NB4 (cell line): ENCODE measurements around the gene CHST5.
"Not testable (repeated sequence)": the region's sequence is repeated elsewhere in the genome, so short reads cannot be mapped to it uniquely, and the experiment has no call there.

Source experiments
- DNase-seq: peaks from one replicate; pipeline ENCODE4 v3.0.0; 2010; ENCODE audit warnings: low read depth
- H3K4me3 ChIP-seq: one replicate; pipeline ENCODE4 v1.5.1; 2011; ENCODE audit warnings: mild to moderate bottlenecking, low read depth, low read length, moderate library complexity
- CTCF ChIP-seq: IDR thresholded peaks from one replicate; pipeline ENCODE4 v1.5.1; 2012; ENCODE audit warnings: low read depth, low read length
- MYC ChIP-seq: IDR thresholded peaks from 2 replicates; pipeline ENCODE4 v1.6.1; 2011; ENCODE audit warnings: low read depth, low read length
- POLR2A ChIP-seq: IDR thresholded peaks from 2 replicates; pipeline ENCODE4 v1.6.1; 2011; ENCODE audit warnings: mild to moderate bottlenecking; ENCODE audit not compliant: insufficient read length; ENCODE audit errors: extremely low read depth
- TF ChIP-seq, protein P1 (sequence below): IDR thresholded peaks from 2 replicates; pipeline ENCODE4 v1.6.1; 2011; ENCODE audit warnings: low read depth, low read length

Gene CHST5

DNA sequence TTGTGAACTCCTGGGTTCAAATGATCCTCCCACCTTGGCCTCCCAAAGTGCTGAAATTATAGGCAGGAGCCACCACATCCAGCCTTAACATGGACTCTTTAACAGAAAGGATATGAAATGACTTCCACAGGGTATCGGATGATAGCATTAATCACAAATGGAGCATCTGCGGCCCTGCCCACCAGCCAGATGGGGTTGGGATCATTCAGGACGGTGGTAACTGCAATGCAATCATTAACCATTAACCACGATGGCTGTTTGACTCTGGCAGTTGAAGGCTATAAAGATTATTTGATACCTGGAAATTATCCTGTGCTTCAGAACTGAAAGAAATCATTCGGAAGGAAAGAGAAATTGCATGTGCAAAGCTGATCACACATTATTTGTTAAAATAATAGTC lies 5.3 kb upstream of the CHST5 start:
- no peak for DNase-seq
- TF ChIP-seq MYC (no peak), POLR2A (no peak), CTCF (no peak)
- TF ChIP-seq, protein P1, sequence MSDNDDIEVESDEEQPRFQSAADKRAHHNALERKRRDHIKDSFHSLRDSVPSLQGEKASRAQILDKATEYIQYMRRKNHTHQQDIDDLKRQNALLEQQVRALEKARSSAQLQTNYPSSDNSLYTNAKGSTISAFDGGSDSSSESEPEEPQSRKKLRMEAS: no peak
- H3K4me3 ChIP-seq: no peak overlapping the region

- not testable (repeated sequence) for H3K4me3 ChIP-seq, DNase-seq
Observed at GRCh38 chr16:75538882-75539565, 3.1 kb upstream of the CHST5 start.

- no peak for TF ChIP-seq CTCF
- TF ChIP-seq MYC: no peak
- TF ChIP-seq, protein P1: no peak
- TF ChIP-seq POLR2A: no peak
- no peak for DNase-seq
- no peak overlapping the region for H3K4me3 ChIP-seq
Observed at GRCh38 chr16:75537776-75538175, 1.9 kb upstream of the CHST5 start.

DNA sequence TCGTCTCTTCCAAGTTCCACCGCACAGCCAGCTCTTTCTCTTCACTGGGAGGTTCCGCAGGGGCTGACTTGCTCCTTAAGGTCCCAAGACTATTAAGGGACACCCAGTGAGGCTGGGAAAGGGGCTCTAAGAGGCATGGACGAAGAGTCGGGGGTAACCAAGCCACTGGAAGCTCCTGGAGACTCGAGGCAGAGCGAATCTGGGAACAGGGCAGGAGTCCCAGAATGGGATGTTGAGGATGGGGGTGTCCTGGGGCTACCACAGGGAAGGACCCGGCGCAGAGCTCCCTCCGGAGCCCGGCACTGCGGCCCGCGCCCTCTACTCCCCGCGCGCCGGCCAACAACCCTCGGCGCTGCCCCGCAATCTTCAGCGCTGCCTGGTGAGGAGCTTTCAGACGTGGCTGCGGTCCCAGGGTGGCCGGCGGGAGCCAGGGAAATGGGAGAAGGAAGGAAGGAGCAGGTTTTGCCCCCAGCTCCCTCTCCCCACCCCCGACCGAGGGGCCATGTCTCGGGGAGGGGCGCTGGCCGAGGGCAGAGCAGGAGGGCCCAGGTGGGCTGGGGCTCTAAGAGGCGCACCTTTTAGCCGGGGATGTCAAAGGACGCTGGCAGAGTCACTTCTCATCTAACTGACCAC lies 581 bp downstream of the CHST5 start:
- no peak for DNase-seq
- H3K4me3 ChIP-seq: no peak overlapping the region
- TF ChIP-seq POLR2A (no peak), CTCF (no peak), MYC (no peak)
- TF ChIP-seq, protein P1: no peak

GRCh38 chr16:75534560-75535205 lies 1.2 kb downstream of the CHST5 start:
- DNase-seq: no peak
- no peak for TF ChIP-seq CTCF
- no peak for TF ChIP-seq MYC
- no peak for TF ChIP-seq POLR2A
- TF ChIP-seq, protein P1: no peak
- no peak overlapping the region for H3K4me3 ChIP-seq

- DNase-seq: no peak
- TF ChIP-seq MYC: no peak
- TF ChIP-seq POLR2A: no peak
- TF ChIP-seq CTCF: no peak
- TF ChIP-seq, protein P1: no peak
- no peak overlapping the region for H3K4me3 ChIP-seq
Observed at GRCh38 chr16:75532791-75533190, 3.1 kb downstream of the CHST5 start.
